Glutamatergic neuron (in vitro differentiated cells): ENCODE measurements around the gene KIF26B. TPM values are rescaled to one million over a fixed set of nuclear protein-coding genes. Genes with fewer than 3 reads are reported as not detected.

Experiments
- DNase-seq: peaks from one replicate; pipeline ENCODE4 v3.0.0; 2022
- H3K27ac Mint-ChIP-seq: one replicate; pipeline ENCODE4 v1.8.0; 2020; ENCODE audit warnings: mild to moderate bottlenecking, mixed read lengths, inconsistent platforms; ENCODE audit not compliant: unreplicated experiment
- H3K27me3 Mint-ChIP-seq: one replicate; pipeline ENCODE4 v1.8.0; 2020; ENCODE audit warnings: mild to moderate bottlenecking, moderate library complexity, mixed read lengths, inconsistent platforms; ENCODE audit not compliant: unreplicated experiment
- H3K36me3 Mint-ChIP-seq: one replicate; pipeline ENCODE4 v1.8.0; 2020; ENCODE audit warnings: mild to moderate bottlenecking, mixed read lengths, inconsistent platforms; ENCODE audit not compliant: unreplicated experiment
- H3K4me1 Mint-ChIP-seq: one replicate; pipeline ENCODE4 v1.8.0; 2020; ENCODE audit warnings: mild to moderate bottlenecking, low read depth, mixed read lengths, inconsistent platforms; ENCODE audit not compliant: unreplicated experiment
- H3K4me3 Mint-ChIP-seq: one replicate; pipeline ENCODE4 v1.8.0; 2020; ENCODE audit warnings: mild to moderate bottlenecking, mixed read lengths, inconsistent platforms; ENCODE audit not compliant: unreplicated experiment
- H3K9me3 Mint-ChIP-seq: one replicate; pipeline ENCODE4 v1.8.0; 2020; ENCODE audit warnings: mild to moderate bottlenecking, moderate library complexity, mixed read lengths, inconsistent platforms; ENCODE audit not compliant: unreplicated experiment
- CTCF ChIP-seq: fragments of 200-600 bp; sonication (generic); IDR thresholded peaks from one replicate; pipeline ENCODE4 v1.5.0; 2021; ENCODE audit not compliant: partially characterized antibody, unreplicated experiment
- total RNA-seq: library from RNA; stranded (reverse); fragmentation: NEBNext Ultra II Directional; extraction: Animal tissue kit (Norgen Biotek cat#: 25700); gene quantifications from one replicate; pipeline ENCODE4 v1.2.1, GENCODE V29; 2021; ENCODE audit not compliant: unreplicated experiment

KIF26B gene
- total RNA-seq, 1 donor from 2014 or later: 2.4 TPM

DNA sequence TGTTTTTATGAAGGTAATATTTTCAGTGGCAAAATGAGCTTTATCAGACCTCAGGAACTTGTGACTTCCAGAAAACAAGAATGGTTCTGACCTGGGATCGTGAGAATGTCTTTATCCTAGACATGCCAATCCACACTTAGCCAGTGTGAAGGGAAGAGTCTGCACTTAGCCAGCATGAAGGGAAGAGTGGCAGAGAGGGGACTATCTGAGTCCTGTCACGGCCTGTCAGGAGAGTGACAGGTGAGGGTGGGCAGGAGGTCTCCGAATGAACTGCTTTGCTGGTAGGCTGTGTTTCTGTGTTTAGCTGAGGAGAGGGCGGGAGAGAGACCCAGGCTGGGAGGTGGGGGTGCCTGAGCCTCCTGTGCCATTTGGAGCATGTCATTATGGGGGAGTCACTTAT lies 173.1 kb downstream of the KIF26B start:
- Mint-ChIP-seq H3K36me3 (peaks cover 4% of the 10 kb centered on the region), H3K27me3 (peaks cover 2% of the 10 kb centered on the region), H3K27ac (no peak overlapping the region), H3K9me3 (no peaks in the 10 kb centered on the region), H3K4me3 (no peak overlapping the region), H3K4me1 (no peaks in the 10 kb centered on the region)
- no peak for DNase-seq
- TF ChIP-seq CTCF: no peak

DNA sequence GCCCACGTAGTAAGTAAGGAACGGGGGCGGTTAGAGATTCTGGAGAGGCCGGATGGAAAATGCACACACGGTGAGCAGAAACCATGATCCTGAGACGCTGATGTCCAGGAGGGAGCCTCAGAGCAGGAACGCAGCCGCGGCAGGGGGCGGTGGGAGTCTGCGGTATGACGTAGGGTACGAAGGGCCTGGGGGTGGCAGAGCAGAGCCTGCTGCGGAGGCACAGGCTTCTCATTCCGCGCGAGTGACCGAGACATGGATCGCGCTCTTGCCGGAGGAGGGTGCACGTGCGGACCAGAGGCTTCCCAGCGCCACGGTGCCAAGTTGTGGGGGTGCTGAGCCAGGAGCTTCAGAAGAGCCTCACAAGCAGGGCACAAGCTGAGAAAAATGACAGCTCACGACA lies 176.2 kb downstream of the KIF26B start:
- Mint-ChIP-seq H3K9me3 (peaks cover 2% of the 10 kb centered on the region), H3K4me1 (no peaks in the 10 kb centered on the region), H3K36me3 (no peaks in the 10 kb centered on the region), H3K27ac (no peak overlapping the region), H3K4me3 (no peak overlapping the region), H3K27me3 (peaks cover 4% of the 10 kb centered on the region)
- DNase-seq: peak; percentile 27
- TF ChIP-seq CTCF: no peak

DNA sequence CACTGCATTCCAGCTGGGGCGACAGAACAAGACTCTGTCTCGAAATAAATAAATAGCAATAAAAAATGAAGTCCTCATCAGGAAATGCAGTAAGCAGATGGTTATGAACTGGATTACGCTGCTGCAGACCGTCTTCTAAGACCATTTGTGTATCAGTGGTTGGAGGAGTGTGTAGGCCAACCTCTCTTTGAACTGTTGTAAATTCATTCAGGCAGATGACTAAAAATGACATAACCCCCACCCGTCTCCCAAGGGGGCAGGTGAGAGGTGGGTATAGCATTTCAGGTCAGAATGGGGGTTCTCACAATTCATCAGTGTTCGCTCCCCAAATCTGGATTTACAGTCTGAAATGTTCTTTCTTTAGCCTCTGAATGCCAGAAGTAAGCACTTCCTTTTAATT lies 177.3 kb downstream of the KIF26B start:
- no peaks in the 10 kb centered on the region for H3K4me1 Mint-ChIP-seq
- TF ChIP-seq CTCF: no peak

DNA sequence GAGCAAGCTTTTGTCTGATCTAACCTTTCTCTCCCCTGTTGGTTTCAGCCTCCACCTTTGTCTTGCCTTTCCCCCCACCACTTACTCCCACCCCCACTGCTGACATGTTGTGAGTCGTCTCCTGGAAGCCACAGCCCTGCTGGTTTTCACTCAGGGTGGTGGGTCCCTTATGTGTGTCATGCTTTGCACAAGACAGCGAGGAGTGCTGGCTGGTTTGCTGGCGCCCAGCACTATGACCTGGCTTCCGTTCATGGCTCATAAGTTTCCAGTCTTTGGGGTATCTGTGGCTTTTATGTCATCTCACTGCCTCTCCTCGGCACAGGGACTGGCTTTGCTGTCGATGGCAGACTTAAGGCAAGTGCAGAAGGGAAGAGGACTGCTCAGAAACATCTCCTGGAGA lies 177.7 kb downstream of the KIF26B start:
- Mint-ChIP-seq H3K9me3 (peaks cover 2% of the 10 kb centered on the region), H3K36me3 (no peaks in the 10 kb centered on the region), H3K4me1 (no peaks in the 10 kb centered on the region), H3K27ac (no peak overlapping the region), H3K4me3 (no peak overlapping the region), H3K27me3 (peaks cover 4% of the 10 kb centered on the region)
- TF ChIP-seq CTCF: no peak
- DNase-seq: no peak

More for the DNA sequence above, 177.3 kb downstream of the KIF26B start:
- DNase-seq: no peak
- Mint-ChIP-seq H3K27me3 (peaks cover 4% of the 10 kb centered on the region), H3K27ac (no peak overlapping the region), H3K4me3 (no peak overlapping the region), H3K36me3 (no peaks in the 10 kb centered on the region), H3K9me3 (peaks cover 2% of the 10 kb centered on the region)

- no peak for TF ChIP-seq CTCF
- Mint-ChIP-seq H3K27me3 (peaks cover 4% of the 10 kb centered on the region), H3K27ac (no peak overlapping the region), H3K4me1 (no peaks in the 10 kb centered on the region), H3K4me3 (no peak overlapping the region), H3K9me3 (peaks cover 2% of the 10 kb centered on the region), H3K36me3 (no peaks in the 10 kb centered on the region)
- DNase-seq: no peak
These were observed 179.4 kb downstream of the KIF26B start for GRCh38 chr1:245334235-245334634.
